Posterior cingulate gyrus (tissue), 11 donors: ENCODE measurements around the gene ACTR10.

Experiments used
- DNase-seq, 10 donors: peaks; one replicate each; pipeline versions ENCODE4 v3.0.0 to v3.0.0-alpha.2; 2020 to 2021; ENCODE audit warnings: mixed read lengths in 3 of 10
- intact Hi-C: fragments of 100-400 bp; cut with DNase I; formaldehyde crosslinking; loops from one replicate; pipeline ENCODE4 v1.15.1; 2023

Gene ACTR10

GRCh38 chr14:58199726-58200479 is at the start of gene ACTR10:
Gene ACTR10 (plus strand): TSS chr14:58200149. CDS start chr14:58200218, 69 bp downstream.
- intact Hi-C loops: loop anchor here (2.0 to 5.0 kb wide), 2 partner anchors 37 to 99 kb away; partner anchors contain the start of gene ARID4A
- DNase-seq: peak; percentile 69 to 96 (median 78)

GRCh38 chr14:58150243-58150805 is 49.6 kb upstream of the ACTR10 start:
- intact Hi-C loops: no loop called here
- DNase-seq: no peak

GRCh38 chr14:58151133-58152013 is 48.6 kb upstream of the ACTR10 start:
- intact Hi-C loops: no loop called here
- peak in 8 of 10 donors; percentile 20 to 89 (median 27) for DNase-seq

GRCh38 chr14:58152014-58152857 is 47.7 kb upstream of the ACTR10 start, which contains the start of gene ARMH4:
Gene ARMH4 (minus strand): TSS chr14:58152213. CDS start chr14:58139358, 12,855 bp downstream.
- intact Hi-C loops: no loop called here
- peak; percentile 66 to 97 (median 85) for DNase-seq

- no peak for DNase-seq
- intact Hi-C loops: no loop called here
Measured at GRCh38 chr14:58160561-58160960, 39.4 kb upstream of the ACTR10 start.

DNA sequence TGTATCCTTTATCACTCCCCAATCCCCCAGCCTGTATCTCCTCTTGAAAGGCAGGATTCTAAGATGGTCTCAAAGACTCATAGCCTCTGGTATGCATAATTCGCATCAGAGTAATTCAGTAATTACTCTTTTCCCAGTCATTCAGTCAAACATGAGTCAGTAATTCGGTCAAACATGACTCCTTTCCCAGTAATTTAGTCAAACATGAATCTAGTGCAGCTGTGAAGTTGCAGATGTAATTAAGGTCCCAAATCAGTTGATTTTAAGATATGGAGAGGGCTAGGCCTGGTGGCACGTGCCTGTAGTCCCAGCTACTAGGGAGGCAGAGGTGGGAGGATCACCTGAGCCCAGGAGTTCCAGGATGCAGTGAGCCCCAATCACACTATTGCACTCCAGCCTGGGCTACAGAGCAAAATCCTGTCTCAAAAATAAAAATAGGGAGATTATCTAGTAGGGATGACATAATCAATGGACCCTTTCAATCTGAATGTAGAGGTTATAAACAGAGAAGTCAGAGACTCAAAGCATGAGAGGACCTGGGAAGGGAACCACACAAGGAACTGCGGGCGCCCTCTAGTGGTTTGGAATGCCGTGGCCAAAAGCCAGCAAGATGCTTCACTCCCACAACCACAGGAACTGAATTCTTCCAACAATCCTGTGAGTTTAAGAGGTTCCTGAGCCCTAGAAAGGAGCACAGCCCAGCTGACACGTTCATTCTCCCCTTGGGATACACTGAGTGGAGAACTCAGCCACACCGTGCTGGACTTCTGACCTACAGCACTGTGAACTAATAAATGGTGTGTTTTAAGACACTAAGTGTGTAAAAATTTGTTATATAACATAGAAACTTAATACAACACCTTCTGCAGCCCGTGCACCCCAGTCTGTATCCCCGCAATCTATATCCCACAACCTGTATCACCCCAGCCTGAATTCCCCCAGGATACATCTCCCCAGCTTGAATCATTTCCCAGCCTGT is 33.7 kb upstream of the ACTR10 start:
- intact Hi-C loops: loop anchor here (1.0 kb wide), 1 partner anchor 58 kb away; no protein-coding TSS in a partner anchor
- DNase-seq: peak; percentile 69 to 97 (median 88)

DNA sequence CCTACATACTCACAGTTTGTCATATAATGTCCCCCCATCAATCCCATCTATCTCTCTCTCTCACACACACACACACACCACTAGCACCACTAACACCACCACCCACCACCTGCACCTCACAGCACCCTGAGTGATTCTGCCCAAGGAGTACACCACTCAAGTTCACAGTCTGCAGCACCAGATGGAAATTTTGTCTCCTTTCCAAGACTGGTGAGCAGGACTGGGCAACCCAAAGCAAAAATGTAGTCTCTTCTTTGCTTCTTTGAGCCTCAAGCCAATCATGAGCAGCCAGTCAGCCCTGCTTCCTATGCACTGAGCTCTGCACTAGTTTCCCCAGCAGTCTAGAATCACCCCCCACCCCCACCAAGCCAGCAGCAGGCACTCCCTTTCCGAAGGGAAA is 32.9 kb upstream of the ACTR10 start:
- intact Hi-C loops: no loop called here
- DNase-seq: peak in 8 of 10 donors; percentile 12 to 88 (median 44)

- intact Hi-C loops: no loop called here
- DNase-seq: no peak
Measured at GRCh38 chr14:58167891-58168290, 32.1 kb upstream of the ACTR10 start.

DNA sequence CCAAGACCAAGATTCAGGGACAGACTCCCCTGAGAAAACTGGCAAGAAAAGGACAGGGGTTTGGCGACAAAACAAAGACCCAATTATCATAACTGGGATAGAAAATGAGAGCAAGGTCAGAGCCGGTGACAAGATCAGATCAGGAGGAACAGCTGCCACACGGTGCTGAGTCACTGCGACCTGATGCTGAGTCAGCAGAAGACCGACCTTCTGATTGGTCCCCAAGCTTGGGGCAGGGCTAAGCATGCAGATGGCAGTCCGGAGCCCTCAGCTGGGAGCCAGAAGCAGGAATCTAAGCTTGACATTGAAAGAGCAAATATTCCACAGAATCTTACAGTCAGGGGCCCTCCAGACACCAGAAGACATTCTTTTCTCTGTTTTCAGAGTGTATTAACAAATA is 28.9 kb upstream of the ACTR10 start:
- intact Hi-C loops: no loop called here
- peak in 9 of 10 donors; percentile 28 to 91 (median 54) for DNase-seq

DNA sequence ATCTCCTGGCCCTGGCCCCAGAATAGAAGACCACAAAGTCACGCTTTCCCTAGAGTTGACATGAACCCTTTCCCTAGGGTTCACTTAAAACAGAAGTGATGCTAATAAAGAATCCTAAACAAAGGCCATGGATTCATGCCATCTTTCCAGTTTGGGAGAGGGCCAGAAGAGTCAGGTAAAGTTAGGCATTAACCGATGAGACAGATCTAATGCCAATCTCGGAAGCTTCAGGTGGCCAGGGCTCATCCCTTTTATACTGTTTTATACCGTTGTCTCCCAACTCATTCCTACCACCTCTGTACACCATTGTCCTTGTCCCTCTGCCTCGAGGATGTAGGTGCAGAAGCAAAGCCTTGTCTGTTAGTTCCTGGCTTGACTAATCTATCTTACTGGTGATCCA is 22.8 kb upstream of the ACTR10 start:
- intact Hi-C loops: no loop called here
- no peak for DNase-seq

DNA sequence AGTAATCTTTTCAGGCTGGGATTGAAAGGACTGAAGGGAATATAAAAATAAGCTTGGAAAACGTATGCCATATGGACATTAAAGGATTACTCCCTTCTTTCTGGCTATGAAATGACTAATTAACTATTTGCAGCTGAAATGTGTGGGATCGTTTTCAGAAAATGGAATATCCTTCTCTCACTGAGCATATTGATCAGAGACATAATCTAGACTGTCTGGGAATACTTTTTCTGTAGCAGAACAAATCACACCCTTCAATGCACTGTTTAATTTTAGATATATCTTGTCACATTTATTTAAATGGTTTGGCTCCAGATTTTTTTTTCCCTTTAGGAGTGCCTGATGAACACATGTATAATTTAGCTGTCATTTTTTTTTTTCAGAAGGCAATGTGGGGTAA is 10.8 kb upstream of the ACTR10 start:
- DNase-seq: no peak

DNA sequence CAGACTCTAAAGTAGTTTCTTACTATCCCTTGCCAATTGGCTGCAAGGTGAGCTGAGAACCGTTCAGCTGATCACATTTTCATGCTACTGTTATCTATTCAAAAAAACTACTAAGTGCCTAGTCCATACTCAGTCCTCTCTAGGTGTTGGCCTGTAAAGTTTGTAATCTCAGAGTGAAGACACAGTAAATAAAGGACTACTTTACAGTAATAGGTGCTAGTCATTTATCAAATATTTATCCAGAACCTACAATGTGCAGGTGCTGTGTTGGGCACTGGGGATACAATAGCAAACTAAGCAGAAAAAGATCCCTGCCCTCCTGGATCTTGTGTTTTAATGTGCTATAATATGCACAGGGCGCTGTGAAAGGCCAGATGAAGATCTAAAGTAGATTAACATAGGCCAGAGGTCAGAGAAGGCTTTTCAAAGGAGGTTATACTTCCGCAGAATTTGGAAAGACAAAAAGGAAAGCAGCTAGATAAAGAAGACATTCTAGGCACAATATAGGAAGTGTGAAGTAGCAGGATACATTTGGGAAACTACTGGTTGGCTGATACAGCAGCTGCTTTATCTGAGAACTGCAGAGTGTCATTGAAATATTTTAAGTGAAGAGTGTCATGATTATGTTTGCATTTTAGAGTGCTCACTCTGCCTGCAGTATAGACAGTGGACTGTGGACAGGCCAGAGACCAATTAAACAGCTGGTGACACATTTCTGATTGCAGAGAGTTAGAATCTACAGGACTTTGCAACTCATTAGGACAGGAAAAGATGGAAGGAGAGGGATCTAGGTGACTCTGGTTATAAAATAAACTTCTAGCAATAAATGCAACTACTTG is 8.0 kb upstream of the ACTR10 start:
- no peak for DNase-seq
- intact Hi-C loops: no loop called here

More for the DNA sequence above, 10.8 kb upstream of the ACTR10 start:
- intact Hi-C loops: no loop called here

DNA sequence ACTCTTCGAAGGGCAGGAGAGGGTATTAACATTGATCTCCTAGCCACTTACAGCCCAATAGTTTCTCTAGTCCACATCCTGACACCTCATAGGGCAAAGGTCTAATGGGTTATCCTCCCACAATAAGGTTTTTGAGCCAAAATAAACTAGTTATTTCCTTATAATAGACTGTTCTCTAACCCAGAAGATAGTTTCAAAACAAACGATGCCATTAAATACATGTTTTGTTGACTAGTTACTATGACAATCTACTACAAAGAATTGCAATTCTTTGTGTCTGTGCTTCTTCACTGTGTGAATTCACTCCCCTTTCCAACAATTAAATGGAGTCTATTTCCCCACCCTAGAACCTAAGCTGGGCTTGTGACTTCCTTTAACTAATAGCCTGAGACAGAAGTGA is 6.4 kb upstream of the ACTR10 start:
- intact Hi-C loops: no loop called here
- DNase-seq: no peak

GRCh38 chr14:58196198-58196597 is 3.8 kb upstream of the ACTR10 start:
- no peak for DNase-seq
- intact Hi-C loops: no loop called here

DNA sequence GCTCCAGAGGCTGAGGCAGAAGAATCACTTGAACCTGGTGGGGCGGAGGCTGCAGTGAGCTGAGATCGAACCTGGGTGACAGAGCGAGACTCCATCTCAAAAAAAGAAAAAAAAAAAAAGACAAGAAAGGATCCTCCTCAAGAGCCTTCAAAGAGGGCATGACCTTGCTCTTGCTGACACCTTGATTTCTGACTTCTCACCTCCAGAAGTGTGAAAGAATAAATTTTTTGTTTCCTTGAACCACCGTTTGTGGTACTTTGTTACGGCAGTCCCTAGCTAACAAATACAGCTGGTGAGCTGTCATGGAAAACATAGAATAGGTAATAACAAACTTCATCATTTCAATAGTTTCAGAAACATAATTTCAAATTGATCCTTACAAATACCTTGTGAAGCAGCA is 1.9 kb upstream of the ACTR10 start:
- intact Hi-C loops: no loop called here
- DNase-seq: no peak

DNA sequence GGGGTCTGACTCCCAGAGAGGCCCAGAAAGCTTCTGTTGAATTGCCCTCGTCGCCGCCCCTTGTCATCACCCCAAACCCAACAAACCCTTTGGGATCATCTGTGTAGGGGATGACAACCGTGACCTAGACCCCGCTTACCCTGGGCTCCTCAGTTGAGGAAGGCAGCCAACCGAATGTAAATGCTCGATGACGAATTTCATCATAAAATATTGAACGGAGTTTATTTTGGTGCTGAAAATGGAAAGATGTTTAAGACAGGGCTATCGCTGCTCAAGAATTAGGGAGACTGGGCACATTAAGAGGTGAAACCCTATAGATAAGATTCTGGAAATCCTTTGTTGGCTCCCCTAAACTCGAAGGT is 512 bp downstream of the ACTR10 start:
- intact Hi-C loops: loop anchor here (2.0 to 5.0 kb wide), 2 partner anchors 37 to 98 kb away; partner anchors contain the start of gene ARID4A
- DNase-seq: no peak

GRCh38 chr14:58200846-58201245 is 897 bp downstream of the ACTR10 start:
- intact Hi-C loops: loop anchor here (2.0 to 5.0 kb wide), 2 partner anchors 36 to 98 kb away; partner anchors contain the start of gene ARID4A
- no peak for DNase-seq

DNA sequence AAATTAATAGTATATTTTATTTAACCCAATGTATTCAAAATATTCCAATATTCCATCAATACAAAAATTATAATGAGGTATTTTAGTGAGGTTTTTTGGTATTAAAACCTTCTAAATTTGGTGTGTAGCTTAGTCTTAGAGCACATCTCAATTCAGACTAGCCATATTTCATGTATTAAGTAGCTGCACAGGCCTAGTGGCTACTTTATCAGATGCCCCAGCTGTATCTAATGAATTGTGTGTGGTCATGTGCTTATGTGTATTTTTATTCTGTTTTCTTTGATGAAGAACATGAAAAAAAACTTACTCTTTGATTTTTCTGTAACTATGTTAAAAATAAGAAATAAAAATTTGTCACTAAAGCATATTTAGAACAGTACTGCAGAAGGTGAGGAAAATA is 13.2 kb downstream of the ACTR10 start:
- DNase-seq: no peak
- intact Hi-C loops: no loop called here
